Measurements from ENCODE around the gene NR2F2.

Gene NR2F2

GRCh38 chr15:96346409-96346970, 16.0 kb downstream of the NR2F2 start:
- Histone ChIP-seq H3F3A (ENCODE audit: insufficient read depth, low read length) (no peaks in the 10 kb centered on the region), H3K9me2 (ENCODE audit: low read depth, low read length) (no peaks in the 10 kb centered on the region), H4K20me1 (ENCODE audit: insufficient read depth, low read length) (no peaks in the 10 kb centered on the region), H3K9me3 (ENCODE audit: low read length) (no peaks in the 10 kb centered on the region), H3K36me3 (ENCODE audit: insufficient read depth, low read length) (no peaks in the 10 kb centered on the region), H3K4me3 (ENCODE audit: low read depth, low read length, poor library complexity, severe bottlenecking) (no peak overlapping the region), H3K27ac (ENCODE audit: low read depth, low read length, poor library complexity, severe bottlenecking) (no peak overlapping the region), H3K4me2 (ENCODE audit: low read length) (no peak overlapping the region), H3K27me3 (ENCODE audit: insufficient read depth, low read length) (no peaks in the 10 kb centered on the region), H3K79me2 (ENCODE audit: insufficient read depth, low read length) (no peaks in the 10 kb centered on the region), H2AFZ (ENCODE audit: low read length) (no peak overlapping the region), H3K9ac (ENCODE audit: low read length) (no peak overlapping the region), H3K4me1 (ENCODE audit: insufficient read depth, low read length, severe bottlenecking) (no peaks in the 10 kb centered on the region)
- TF ChIP-seq EZH2 (IDR thresholded peaks at IDR 0.05; ENCODE audit: borderline replicate concordance, low read length), result no peak
- TF ChIP-seq CTCF (IDR thresholded peaks at IDR 0.05; ENCODE audit: low read length), result no peak

GRCh38 chr15:96347181-96348111, 16.9 kb downstream of the NR2F2 start:
- Histone ChIP-seq H3K36me3 (ENCODE audit: insufficient read depth, low read length) (no peaks in the 10 kb centered on the region), H4K20me1 (ENCODE audit: insufficient read depth, low read length) (no peaks in the 10 kb centered on the region), H3K4me2 (ENCODE audit: low read length) (no peak overlapping the region), H3K9me2 (ENCODE audit: low read depth, low read length) (no peaks in the 10 kb centered on the region), H3K27ac (ENCODE audit: low read depth, low read length, poor library complexity, severe bottlenecking) (no peak overlapping the region), H3K9me3 (ENCODE audit: low read length) (no peaks in the 10 kb centered on the region), H3F3A (ENCODE audit: insufficient read depth, low read length) (no peaks in the 10 kb centered on the region), H3K27me3 (ENCODE audit: insufficient read depth, low read length) (no peaks in the 10 kb centered on the region; the same call in 1 of the 2 replicates), H3K4me1 (ENCODE audit: insufficient read depth, low read length, severe bottlenecking) (no peaks in the 10 kb centered on the region), H3K9ac (ENCODE audit: low read length) (no peak overlapping the region), H3K4me3 (ENCODE audit: low read depth, low read length, poor library complexity, severe bottlenecking) (no peak overlapping the region), H3K79me2 (ENCODE audit: insufficient read depth, low read length) (no peaks in the 10 kb centered on the region), H2AFZ (ENCODE audit: low read length) (no peak overlapping the region)
- TF ChIP-seq EZH2 (IDR thresholded peaks at IDR 0.05; ENCODE audit: borderline replicate concordance, low read length) (no peak), CTCF (IDR thresholded peaks at IDR 0.05; ENCODE audit: low read length) (no peak)

- Histone ChIP-seq H3K9me3 (ENCODE audit: low read length) (no peaks in the 10 kb centered on the region), H4K20me1 (ENCODE audit: insufficient read depth, low read length) (no peaks in the 10 kb centered on the region), H3K27me3 (ENCODE audit: insufficient read depth, low read length) (no peaks in the 10 kb centered on the region; the same call in 1 of the 2 replicates), H3K4me3 (ENCODE audit: low read depth, low read length, poor library complexity, severe bottlenecking) (no peak overlapping the region), H3F3A (ENCODE audit: insufficient read depth, low read length) (no peaks in the 10 kb centered on the region), H3K9ac (ENCODE audit: low read length) (no peak overlapping the region), H3K4me2 (ENCODE audit: low read length) (no peak overlapping the region), H3K4me1 (ENCODE audit: insufficient read depth, low read length, severe bottlenecking) (no peaks in the 10 kb centered on the region), H3K27ac (ENCODE audit: low read depth, low read length, poor library complexity, severe bottlenecking) (no peak overlapping the region), H3K9me2 (ENCODE audit: low read depth, low read length) (no peaks in the 10 kb centered on the region), H3K36me3 (ENCODE audit: insufficient read depth, low read length) (no peaks in the 10 kb centered on the region), H3K79me2 (ENCODE audit: insufficient read depth, low read length) (no peaks in the 10 kb centered on the region), H2AFZ (ENCODE audit: low read length) (no peak overlapping the region)
- TF ChIP-seq EZH2 (IDR thresholded peaks at IDR 0.05; ENCODE audit: borderline replicate concordance, low read length) (no peak), CTCF (IDR thresholded peaks at IDR 0.05; ENCODE audit: low read length) (no peak)
Observed at GRCh38 chr15:96348112-96349027, 17.9 kb downstream of the NR2F2 start.

Data from OCI-LY1 (cell line).